Duodenal mucosa (tissue), 2 donors: ENCODE data around the gene CDRT15.
"Not testable (repeated sequence)": the region's sequence is repeated elsewhere in the genome, so short reads cannot be mapped to it uniquely, and the experiment has no call there.

Experiments
- H3K27ac ChIP-seq: one replicate; pipeline ENCODE4 v1.7.0; 2013; ENCODE audit warnings: low read depth, low read length
- H3K27me3 ChIP-seq, 2 donors: one replicate each; pipeline ENCODE4 v1.7.0; 2013; ENCODE audit warnings: low read length in 2 of 2, control low read depth in 1 of 2; ENCODE audit not compliant: insufficient read depth in 2 of 2, control insufficient read depth in 1 of 2
- H3K36me3 ChIP-seq, 2 donors: one replicate each; pipeline ENCODE4 v1.7.0; 2013; ENCODE audit warnings: low read length in 2 of 2, control low read depth in 1 of 2; ENCODE audit not compliant: insufficient read depth in 2 of 2, control insufficient read depth in 1 of 2
- H3K4me1 ChIP-seq, 2 donors: one replicate each; pipeline ENCODE4 v1.7.0; 2013; ENCODE audit warnings: low read length in 2 of 2, control low read depth in 1 of 2; ENCODE audit not compliant: insufficient read depth in 2 of 2, control insufficient read depth in 1 of 2
- H3K4me3 ChIP-seq, 2 donors: one replicate each; pipeline ENCODE4 v1.7.0; 2013; ENCODE audit warnings: low read length in 2 of 2, low read depth in 1 of 2
- H3K9ac ChIP-seq, 2 donors: one replicate each; pipeline ENCODE4 v1.7.0; 2013; ENCODE audit warnings: low read length in 2 of 2, low read depth in 1 of 2
- H3K9me3 ChIP-seq, 2 donors: one replicate each; pipeline ENCODE4 v1.7.0; 2013; ENCODE audit warnings: low read length in 2 of 2, control low read depth in 1 of 2; ENCODE audit not compliant: control insufficient read depth in 1 of 2

Gene CDRT15

DNA sequence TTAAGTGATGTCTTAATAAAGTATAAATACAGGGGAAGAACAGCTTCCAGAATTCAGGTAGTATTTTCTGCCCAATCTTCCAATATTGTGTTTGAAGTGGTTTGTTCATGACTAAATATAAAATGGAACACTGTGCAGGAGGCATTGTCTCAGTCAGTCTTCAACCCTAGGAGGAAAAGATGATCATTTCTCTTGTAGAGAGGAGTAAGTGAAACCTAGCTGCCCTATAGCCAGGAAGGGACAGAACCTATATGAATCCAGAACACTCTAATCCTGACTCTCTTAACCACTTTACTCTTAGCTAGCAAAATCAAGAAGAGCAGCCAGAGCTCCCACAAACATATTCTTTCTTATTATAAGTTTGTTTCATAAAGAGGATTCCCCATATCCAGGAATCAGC is 45.2 kb downstream of the CDRT15 start:
- H3K4me1 ChIP-seq, H3K27ac ChIP-seq, H3K9me3 ChIP-seq, H3K9ac ChIP-seq, H3K4me3 ChIP-seq, H3K36me3 ChIP-seq, H3K27me3 ChIP-seq: not testable (repeated sequence)

DNA sequence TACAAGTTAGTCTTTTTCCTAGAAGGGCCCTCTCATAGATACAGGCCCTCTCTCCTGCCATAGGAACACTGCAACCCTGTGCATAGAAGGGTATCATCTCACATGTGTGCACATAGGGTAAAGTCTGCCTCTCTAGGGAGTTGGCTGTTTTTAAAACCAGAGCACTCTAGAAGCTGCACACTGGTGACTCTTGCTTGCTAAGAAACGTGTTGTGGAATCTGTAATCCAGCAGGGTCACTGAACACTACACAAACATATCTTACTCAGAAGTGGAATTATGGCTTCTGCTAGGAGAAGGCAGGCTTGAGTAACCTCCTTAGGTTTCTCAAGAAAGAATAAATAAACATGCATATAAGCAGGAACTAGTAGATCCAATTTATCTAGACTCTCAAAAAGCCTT is 45.9 kb downstream of the CDRT15 start:
- H3K4me1 ChIP-seq, H3K27ac ChIP-seq, H3K9ac ChIP-seq, H3K4me3 ChIP-seq, H3K27me3 ChIP-seq, H3K36me3 ChIP-seq, H3K9me3 ChIP-seq: not testable (repeated sequence)

DNA sequence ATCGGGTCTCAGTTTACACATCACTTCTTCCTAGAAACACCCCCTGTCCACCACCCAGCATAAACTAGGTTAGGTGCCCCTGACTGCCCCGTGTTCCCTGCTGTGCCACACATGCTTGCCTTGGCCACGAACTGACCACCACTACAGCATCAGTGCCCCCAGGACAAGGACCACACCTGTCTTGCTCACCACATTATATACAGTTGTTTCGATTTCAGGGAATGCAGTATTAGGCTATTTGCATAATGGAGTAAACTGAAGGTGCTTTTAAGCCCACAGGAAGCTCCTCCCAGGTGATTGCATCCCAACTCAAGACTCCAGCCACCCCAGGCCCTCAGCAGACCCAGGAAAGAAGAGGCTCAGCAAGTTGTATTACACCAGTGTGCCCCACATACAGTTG is 50.2 kb downstream of the CDRT15 start:
- not testable (repeated sequence) for H3K36me3 ChIP-seq, H3K9me3 ChIP-seq, H3K4me1 ChIP-seq, H3K9ac ChIP-seq, H3K27ac ChIP-seq, H3K27me3 ChIP-seq, H3K4me3 ChIP-seq
